Calu3 (cell line): ENCODE results near the gene LRRC31. TPM values are rescaled to one million over a fixed set of nuclear protein-coding genes. Genes with fewer than 3 reads are reported as not detected.

ENCODE experiments used
- BruUV-seq: library from RNA; stranded (reverse); fragments of 400-500 nt; replicated peaks from 2 replicates; lab custom pipeline; 2021; lab: Mats Ljungman, UMichigan
- CTCF ChIA-PET: fragments of 300-600 bp; sonication (Branson Sonifier 250); formaldehyde crosslinking; loops from one replicate; lab custom pipeline; 2022; ENCODE audit warnings: antibody characterized with exemption; lab: Charles Lee
- DNase-seq: peaks from one replicate; pipeline ENCODE4 v3.0.0; 2022
- H3K27ac Mint-ChIP-seq: one replicate; pipeline ENCODE4 v1.8.0; 2022; ENCODE audit warnings: mixed read lengths; ENCODE audit not compliant: unreplicated experiment
- H3K27me3 Mint-ChIP-seq: one replicate; pipeline ENCODE4 v1.8.0; 2022; ENCODE audit warnings: mixed read lengths; ENCODE audit not compliant: unreplicated experiment
- H3K36me3 Mint-ChIP-seq: one replicate; pipeline ENCODE4 v1.8.0; 2022; ENCODE audit warnings: mild to moderate bottlenecking, moderate library complexity, mixed read lengths; ENCODE audit not compliant: insufficient read depth, unreplicated experiment
- H3K4me1 Mint-ChIP-seq: one replicate; pipeline ENCODE4 v1.8.0; 2022; ENCODE audit warnings: mild to moderate bottlenecking, low read depth, mixed read lengths; ENCODE audit not compliant: unreplicated experiment
- H3K4me3 Mint-ChIP-seq: one replicate; pipeline ENCODE4 v1.8.0; 2022; ENCODE audit warnings: mild to moderate bottlenecking, low read depth, moderate library complexity, mixed read lengths; ENCODE audit not compliant: unreplicated experiment
- H3K9me3 Mint-ChIP-seq: one replicate; pipeline ENCODE4 v1.8.0; 2022; ENCODE audit warnings: low read depth, mixed read lengths; ENCODE audit not compliant: unreplicated experiment
- intact Hi-C: fragments of 100-400 bp; cut with micrococcal nuclease; formaldehyde crosslinking; loops from one replicate; pipeline ENCODE4 v1.10.0; 2022; ENCODE audit not compliant: unreplicated experiment
- total RNA-seq: library from RNA; stranded (reverse); gene quantifications from 2 replicates; pipeline ENCODE4 v1.2.3, GENCODE V29; 2022
- TF ChIP-seq, protein P1 (sequence below): fragments of 200-600 bp; IDR thresholded peaks from one replicate; pipeline ENCODE4 v1.8.0; 2022; ENCODE audit warnings: antibody characterized with exemption; ENCODE audit not compliant: unreplicated experiment

The LRRC31 gene
- total RNA-seq, 1 experiment from 2014 or later = 2.8 TPM

- intact Hi-C loops = no loop called here
- H3K9me3 Mint-ChIP-seq = no peaks in the 10 kb centered on the region
- CTCF ChIA-PET = no interaction called here
- H3K27ac Mint-ChIP-seq = no peak overlapping the region
- BruUV-seq = no TSS peak
- H3K4me1 Mint-ChIP-seq = peaks cover 8% of the 10 kb centered on the region
- TF ChIP-seq, protein P1, sequence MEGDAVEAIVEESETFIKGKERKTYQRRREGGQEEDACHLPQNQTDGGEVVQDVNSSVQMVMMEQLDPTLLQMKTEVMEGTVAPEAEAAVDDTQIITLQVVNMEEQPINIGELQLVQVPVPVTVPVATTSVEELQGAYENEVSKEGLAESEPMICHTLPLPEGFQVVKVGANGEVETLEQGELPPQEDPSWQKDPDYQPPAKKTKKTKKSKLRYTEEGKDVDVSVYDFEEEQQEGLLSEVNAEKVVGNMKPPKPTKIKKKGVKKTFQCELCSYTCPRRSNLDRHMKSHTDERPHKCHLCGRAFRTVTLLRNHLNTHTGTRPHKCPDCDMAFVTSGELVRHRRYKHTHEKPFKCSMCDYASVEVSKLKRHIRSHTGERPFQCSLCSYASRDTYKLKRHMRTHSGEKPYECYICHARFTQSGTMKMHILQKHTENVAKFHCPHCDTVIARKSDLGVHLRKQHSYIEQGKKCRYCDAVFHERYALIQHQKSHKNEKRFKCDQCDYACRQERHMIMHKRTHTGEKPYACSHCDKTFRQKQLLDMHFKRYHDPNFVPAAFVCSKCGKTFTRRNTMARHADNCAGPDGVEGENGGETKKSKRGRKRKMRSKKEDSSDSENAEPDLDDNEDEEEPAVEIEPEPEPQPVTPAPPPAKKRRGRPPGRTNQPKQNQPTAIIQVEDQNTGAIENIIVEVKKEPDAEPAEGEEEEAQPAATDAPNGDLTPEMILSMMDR = no peak
- no peaks in the 10 kb centered on the region for H3K36me3 Mint-ChIP-seq
- DNase-seq = no peak
- H3K27me3 Mint-ChIP-seq = no peaks in the 10 kb centered on the region
- H3K4me3 Mint-ChIP-seq = no peak overlapping the region
Observed at GRCh38 chr3:169836942-169837275, 32.8 kb downstream of the LRRC31 start.

- TF ChIP-seq, protein P1 = no peak
- CTCF ChIA-PET = no interaction called here
- Mint-ChIP-seq H3K36me3 (no peaks in the 10 kb centered on the region), H3K4me3 (no peak overlapping the region), H3K27me3 (no peaks in the 10 kb centered on the region), H3K9me3 (no peaks in the 10 kb centered on the region), H3K4me1 (peaks cover 5% of the 10 kb centered on the region), H3K27ac (no peak overlapping the region)
- no TSS peak for BruUV-seq
- no peak for DNase-seq
- intact Hi-C loops = no loop called here
Observed at GRCh38 chr3:169836078-169836941, 33.4 kb downstream of the LRRC31 start.

DNA sequence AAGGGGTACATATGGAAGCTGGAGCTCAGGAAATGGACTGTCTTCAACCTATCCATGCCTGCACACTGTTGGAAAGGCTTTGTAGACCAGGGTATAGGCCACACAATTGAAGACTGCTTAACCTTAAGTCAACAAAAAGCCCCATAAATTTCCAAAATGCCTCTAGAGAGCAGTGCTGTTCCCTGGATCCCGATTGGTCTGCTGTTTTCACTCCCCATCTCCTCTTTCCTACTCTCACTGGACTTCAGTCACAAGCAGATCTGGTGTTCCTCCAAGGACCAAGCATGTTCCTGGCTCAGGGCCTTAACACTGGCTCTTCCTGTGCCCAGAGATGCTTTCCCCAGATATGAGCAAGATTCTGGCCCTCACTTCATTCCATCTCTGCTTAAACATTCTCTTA lies 34.2 kb downstream of the LRRC31 start:
- TF ChIP-seq, protein P1 = no peak
- no peak overlapping the region for H3K4me3 Mint-ChIP-seq
- H3K9me3 Mint-ChIP-seq = no peaks in the 10 kb centered on the region
- no peaks in the 10 kb centered on the region for H3K36me3 Mint-ChIP-seq
- intact Hi-C loops = no loop called here
- H3K27ac Mint-ChIP-seq = no peak overlapping the region
- CTCF ChIA-PET = no interaction called here
- no TSS peak for BruUV-seq
- no peaks in the 10 kb centered on the region for H3K27me3 Mint-ChIP-seq
- no peaks in the 10 kb centered on the region for H3K4me1 Mint-ChIP-seq
- DNase-seq = no peak

DNA sequence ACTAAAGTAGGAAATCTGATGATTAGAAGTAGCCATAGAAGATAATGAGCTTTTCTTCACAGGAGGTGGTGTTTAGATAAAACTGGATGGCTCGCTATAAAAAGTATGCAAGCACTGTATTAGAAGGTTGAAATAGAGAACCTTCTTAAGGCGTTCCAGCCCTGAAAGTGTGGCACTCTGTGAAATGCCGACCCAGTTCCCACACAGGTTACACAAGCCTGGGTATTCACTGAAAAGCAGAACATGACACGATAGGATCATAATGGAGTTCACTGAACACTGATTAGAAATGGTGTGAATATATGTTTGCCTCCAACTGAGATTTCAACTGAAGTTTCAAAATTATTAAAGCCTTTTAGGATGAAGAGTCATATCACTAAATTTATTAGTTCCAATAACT lies 42.0 kb downstream of the LRRC31 start:
- Mint-ChIP-seq H3K4me3 (no peak overlapping the region), H3K4me1 (no peaks in the 10 kb centered on the region), H3K27ac (no peak overlapping the region), H3K36me3 (peaks cover under 1% of the 10 kb centered on the region), H3K27me3 (no peaks in the 10 kb centered on the region), H3K9me3 (no peaks in the 10 kb centered on the region)
- CTCF ChIA-PET = interaction anchor here (0.6 to 0.7 kb wide), 2 partner anchors 211 to 1257 kb away, joined by 3 to 5 read pairs; no protein-coding TSS in a partner anchor
- no peak for DNase-seq
- intact Hi-C loops = no loop called here
- no TSS peak for BruUV-seq
- TF ChIP-seq, protein P1 = no peak
